Frontal cortex (tissue), 4 donors: ENCODE data around the gene PLEKHA7. TPM values are rescaled to one million over a fixed set of nuclear protein-coding genes. Genes with fewer than 3 reads are reported as not detected.
"Not testable (repeated sequence)": the region's sequence is repeated elsewhere in the genome, so short reads cannot be mapped to it uniquely, and the experiment has no call there.

Experiments
- DNase-seq, 2 donors: peaks; one replicate each; pipeline ENCODE4 v3.0.0; 2012; ENCODE audit warnings: low spot score in 2 of 2
- FAIRE-seq: peaks from 2 replicates; lab custom pipeline; 2012; peaks lifted over from hg19 to GRCh38; lab: Jason Lieb, UNC
- total RNA-seq: library from RNA; depleted of rRNA; stranded (reverse); fragments of >200 nt; gene quantifications from one replicate; pipeline ENCODE4 v1.2.3, GENCODE V29; 2014
- donor health status: control.
- donor health status: control.
- donor health status: control.

Gene PLEKHA7
- total RNA-seq, 1 donor from 2014 or later, result 6.9 TPM

GRCh38 chr11:16979703-16980622, 34.3 kb downstream of the PLEKHA7 start:
- DNase-seq (no peak), FAIRE-seq (no peak)

GRCh38 chr11:16977994-16978315, 36.3 kb downstream of the PLEKHA7 start:
- DNase-seq, result no peak
- FAIRE-seq, result no peak

DNA sequence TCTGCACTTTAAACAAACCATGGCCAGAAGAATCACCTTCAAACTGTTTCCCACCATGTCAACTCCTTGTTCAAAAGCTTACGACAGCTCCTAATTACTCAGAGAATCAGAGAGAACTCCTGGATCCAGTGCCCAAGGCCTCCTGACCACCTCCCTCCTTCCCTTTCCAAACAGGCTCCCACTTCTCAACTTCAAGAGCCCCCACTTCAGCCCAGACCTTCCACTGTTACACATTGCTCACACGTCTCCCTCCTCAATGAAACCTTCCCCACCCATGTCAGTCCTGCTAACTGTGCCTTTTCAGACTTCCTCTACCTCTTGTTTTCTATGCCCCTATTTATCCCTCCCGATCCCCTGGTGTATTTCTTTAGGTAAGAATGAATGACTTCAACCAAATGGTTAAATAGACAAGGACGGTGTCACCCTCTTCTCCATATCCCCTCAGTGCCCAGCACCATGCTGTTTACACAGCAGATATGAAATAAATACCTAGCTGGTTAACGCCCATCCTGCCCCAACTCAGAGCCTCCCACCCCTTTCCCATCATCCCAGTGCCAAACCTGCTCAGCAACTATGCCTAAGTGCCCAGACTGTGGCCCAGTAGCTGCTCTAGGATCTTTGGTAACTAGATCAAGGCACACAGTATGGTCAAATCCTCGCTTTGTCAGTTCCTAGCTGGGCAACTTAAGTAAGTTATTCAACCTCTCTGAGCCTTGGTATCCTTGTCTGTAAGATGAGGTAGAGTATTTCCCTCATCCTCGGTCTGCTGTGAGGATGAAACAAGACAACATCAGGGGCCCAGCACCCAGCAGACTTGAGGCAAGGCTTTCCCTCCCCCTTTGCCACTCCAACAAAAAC, 36.8 kb downstream of the PLEKHA7 start:
- DNase-seq, result no peak
- no peak for FAIRE-seq

DNA sequence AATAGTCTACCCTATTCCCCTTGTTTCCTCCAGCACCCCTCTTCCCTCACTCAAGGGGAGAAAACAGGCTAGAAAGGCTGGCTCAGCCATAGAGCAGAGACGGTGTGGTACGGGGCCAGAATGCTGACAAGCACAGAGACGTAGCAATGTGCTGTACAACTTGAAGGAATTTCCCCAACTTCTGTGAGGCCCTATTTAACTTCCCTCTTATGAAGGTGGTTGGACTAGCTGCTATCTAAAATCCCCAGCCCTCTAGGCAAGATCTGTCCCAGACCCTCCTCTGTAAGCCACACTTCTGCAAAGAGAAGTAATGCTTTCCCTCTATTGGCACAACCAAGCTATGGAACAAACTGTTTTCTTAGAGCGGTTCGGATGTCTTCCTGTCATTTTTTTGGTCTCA, 37.8 kb downstream of the PLEKHA7 start:
- no peak for FAIRE-seq
- no peak for DNase-seq

DNA sequence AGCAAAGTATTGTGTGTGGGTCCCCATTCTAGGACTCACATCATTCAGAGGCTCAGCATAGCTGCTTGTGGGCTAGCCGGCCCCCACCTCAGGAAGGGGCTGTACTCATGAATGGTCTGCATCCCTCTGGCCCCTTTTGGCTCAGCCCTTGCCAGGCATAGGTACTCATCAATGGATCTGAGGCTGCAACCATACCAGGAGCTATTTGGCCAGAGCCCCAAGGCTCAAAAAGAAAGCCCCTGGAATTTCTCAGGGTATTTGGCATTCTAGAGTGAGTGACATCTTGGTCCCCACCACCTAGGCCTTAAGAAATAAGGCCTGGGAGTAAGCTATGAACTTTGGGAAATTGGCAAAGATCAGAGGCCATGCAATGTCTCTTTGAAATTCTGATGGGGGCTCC, 38.3 kb downstream of the PLEKHA7 start:
- FAIRE-seq (no peak), DNase-seq (no peak)

DNA sequence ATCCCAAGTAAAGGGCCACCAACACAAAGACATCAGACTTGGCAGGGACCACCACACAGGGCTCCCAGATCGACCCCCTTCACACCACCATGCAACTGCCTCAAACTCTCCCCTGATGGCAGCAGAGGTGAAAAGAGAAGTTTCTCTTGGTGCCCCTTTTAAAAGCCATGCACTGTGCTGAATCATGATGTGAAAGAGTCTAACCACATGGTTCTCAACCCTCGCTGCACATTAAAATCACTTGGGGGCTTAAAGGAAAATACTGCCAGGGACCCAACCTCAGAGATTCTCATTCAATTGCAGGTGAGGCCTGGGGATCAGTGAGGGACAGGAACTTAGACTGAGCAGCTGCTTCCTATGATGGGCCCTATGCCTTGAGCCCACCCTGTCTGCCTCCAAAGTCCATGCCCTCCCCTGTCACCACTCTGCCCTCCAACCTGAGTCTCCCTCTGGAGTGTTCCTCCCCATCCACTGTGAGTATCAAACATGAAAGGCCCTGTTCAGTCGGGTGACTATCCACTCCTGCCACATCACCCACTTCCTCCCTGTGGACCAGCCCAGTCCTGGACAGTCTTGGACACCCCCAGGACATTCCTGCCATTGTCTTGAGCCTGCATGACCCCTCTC, 40.8 kb downstream of the PLEKHA7 start:
- DNase-seq (no peak), FAIRE-seq (no peak)

- no peak for DNase-seq
- no peak for FAIRE-seq
Observed at GRCh38 chr11:16969010-16969999, 44.9 kb downstream of the PLEKHA7 start.

GRCh38 chr11:16968196-16968595, 46.0 kb downstream of the PLEKHA7 start:
- DNase-seq (no peak), FAIRE-seq (no peak)

DNA sequence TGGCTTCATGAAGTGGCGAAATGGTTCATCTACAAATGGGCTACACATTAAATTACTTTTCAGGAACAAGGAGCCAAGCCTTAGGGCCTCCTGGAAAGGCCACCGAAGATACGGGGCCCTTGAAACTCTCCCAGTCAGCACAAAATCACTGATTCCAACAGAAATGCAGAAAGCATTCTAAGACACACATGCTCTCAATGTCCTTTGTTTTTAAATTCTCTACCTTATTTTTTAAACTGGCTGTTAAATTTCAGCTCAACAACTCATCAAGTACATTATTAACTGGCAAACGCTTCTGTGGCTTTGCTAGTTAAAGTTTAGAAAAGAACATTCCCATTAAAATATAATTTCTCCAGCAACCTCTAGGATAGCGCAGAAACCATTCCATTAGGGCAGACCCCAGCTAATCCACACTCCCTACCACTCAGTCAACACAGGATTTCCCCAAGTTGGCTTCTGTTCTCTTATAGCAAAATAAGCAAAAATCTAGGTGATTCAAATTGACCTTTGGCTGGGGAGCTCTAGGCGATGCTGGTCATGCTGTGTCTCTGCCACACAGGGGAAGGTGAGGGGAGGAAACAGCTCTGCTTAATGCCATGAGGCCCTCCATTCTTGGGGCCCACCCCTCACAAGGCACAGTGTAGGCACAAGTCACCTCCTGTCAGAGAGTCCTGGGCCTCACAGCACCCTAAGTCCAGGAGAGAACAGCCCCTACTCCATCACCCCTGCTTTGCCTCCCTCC, 47.1 kb downstream of the PLEKHA7 start:
- FAIRE-seq, result no peak
- no peak for DNase-seq

DNA sequence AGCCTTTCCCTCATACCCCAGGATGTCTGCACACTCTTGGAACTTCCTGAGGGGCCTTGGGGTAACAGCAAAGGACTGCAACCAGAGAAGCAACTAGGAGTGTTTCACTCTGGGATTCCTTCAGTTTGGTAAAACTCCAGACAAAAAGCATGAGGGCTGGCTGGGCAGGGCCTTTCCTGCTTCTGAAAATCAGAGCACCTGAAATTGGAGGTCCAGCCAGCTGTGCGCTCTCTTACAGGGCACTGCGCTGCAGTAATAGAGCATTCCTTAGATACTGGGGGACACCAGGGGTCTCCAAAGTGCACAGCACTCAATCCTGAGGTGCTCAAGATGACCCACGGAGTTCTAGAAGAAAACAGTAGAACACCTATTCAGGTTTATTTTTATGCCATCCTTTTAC, 49.7 kb downstream of the PLEKHA7 start:
- FAIRE-seq (no peak), DNase-seq (no peak)

DNA sequence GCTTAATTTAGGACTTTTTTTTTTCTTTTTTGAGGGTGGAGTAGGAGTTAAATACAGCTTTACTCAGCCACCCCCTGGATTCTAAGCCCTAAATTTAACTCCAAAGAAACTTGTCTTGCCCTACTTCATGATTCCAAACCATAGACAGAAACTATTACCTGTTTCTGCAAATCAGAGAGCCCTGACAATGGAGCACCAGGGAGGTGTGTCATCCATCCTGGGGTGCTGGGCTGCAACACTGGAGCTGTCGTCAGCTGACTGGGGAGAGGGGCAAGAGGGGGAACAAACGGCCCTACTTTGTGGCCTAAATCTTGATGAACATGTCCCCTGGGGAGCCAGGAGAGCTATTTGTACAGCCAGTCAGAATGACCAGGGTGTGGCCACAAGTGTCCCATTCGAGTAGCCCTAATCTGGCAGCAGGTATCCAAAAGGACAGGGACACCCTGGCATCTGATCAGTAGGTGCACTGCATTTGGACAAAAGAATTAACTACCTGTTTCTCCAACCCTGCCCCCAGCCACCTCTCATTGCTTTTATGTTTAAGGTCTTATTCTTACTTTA, 50.8 kb downstream of the PLEKHA7 start:
- DNase-seq, result no peak
- no peak for FAIRE-seq

- not testable (repeated sequence) for FAIRE-seq, DNase-seq
Observed at GRCh38 chr11:16962589-16962988, 51.6 kb downstream of the PLEKHA7 start.

GRCh38 chr11:16962146-16962545, 52.1 kb downstream of the PLEKHA7 start:
- FAIRE-seq, result no peak
- DNase-seq, result no peak

DNA sequence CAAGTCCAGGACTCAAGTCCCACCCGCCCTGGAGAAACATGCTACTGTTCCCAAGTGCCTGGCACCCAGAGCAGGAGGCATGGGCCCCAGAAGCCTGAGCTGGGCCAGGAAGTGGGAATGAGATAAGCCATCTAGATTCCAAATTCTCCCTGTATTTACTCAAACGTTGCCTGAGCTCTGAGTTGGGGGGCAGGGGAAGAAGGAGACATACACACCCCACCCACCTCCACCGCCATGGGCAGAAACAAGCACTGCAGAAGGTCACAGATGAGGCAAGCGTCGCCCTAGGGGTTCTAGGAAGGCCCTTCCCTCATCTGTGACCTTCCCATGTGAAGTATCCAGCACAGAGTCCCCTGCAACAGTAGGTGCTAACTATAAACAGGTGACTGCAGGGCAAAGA, 54.0 kb downstream of the PLEKHA7 start:
- DNase-seq (no peak), FAIRE-seq (no peak)

- FAIRE-seq, result no peak
- no peak for DNase-seq
Observed at GRCh38 chr11:16959602-16960001, 54.6 kb downstream of the PLEKHA7 start.

DNA sequence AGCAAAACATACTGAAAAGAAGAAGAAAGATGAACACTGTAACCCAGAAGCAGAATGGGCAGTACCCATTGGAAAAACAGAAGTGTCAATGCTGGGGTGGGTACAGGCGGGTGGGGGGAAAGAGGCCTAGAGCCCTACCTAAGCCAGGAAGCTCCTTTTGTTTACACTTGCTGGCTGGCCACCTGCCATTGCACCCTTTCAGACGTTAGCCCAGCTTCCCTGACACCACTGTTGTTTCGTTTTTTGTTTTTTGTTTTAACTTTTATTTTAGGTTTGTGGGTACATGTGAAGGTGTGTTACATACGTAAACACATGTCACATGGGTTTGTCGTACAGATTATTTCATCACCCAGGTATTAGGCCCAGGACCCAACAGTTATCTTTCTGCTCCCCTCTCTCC, 55.4 kb downstream of the PLEKHA7 start:
- DNase-seq (no peak), FAIRE-seq (no peak)

GRCh38 chr11:16956538-16957153, 57.6 kb downstream of the PLEKHA7 start:
- no peak for DNase-seq
- no peak for FAIRE-seq

GRCh38 chr11:16953663-16954062, 60.6 kb downstream of the PLEKHA7 start:
- DNase-seq (no peak), FAIRE-seq (no peak)
